ENCODE measurements around the gene APEH.

- no peak for TF ChIP-seq CTCF (IDR thresholded peaks at IDR 0.05)
- no peak for TF ChIP-seq HOXB13 (CRISPR knock-in tag; IDR thresholded peaks at IDR 0.05; ENCODE audit: low read depth)
- TF ChIP-seq TP53 (CRISPR knock-in tag; IDR thresholded peaks at IDR 0.05) = no peak
- no peak for TF ChIP-seq TFCP2L1 (CRISPR knock-in tag; IDR thresholded peaks at IDR 0.05)
- no peak for TF ChIP-seq SMC3 (IDR thresholded peaks at IDR 0.05)
- no peak for TF ChIP-seq MAX (IDR thresholded peaks at IDR 0.05)
- no peak for TF ChIP-seq E2F6 (IDR thresholded peaks at IDR 0.05; ENCODE audit: borderline replicate concordance, low read depth)
- TF ChIP-seq CBX8 (IDR thresholded peaks at IDR 0.05) = no peak
- TF ChIP-seq EHMT2 (IDR thresholded peaks at IDR 0.05; ENCODE audit: low read depth) = no peak
- TF ChIP-seq POLR2A (IDR thresholded peaks at IDR 0.05; ENCODE audit: low read length) = no peak
- TF ChIP-seq ZFP36 (IDR thresholded peaks at IDR 0.05; ENCODE audit: borderline replicate concordance, partially characterized antibody) = no peak
- no peak for TF ChIP-seq EP300 (IDR thresholded peaks at IDR 0.05)
- TF ChIP-seq NFE2L2 (conservative IDR thresholded peaks at IDR 0.05; ENCODE audit: low read length) = no peak
Observed at GRCh38 chr3:49625071-49625470, 49.1 kb upstream of the APEH start.

Measured in A549 (cell line).